WTC11 (cell line): ENCODE data around the gene ZNF367.

Source experiments
- CTCF ChIP-seq: fragments of 200-600 bp; IDR thresholded peaks from 2 replicates; pipeline ENCODE4 v1.8.0; 2022; ENCODE audit warnings: antibody characterized with exemption
- JUN ChIP-seq: sonication (generic); formaldehyde crosslinking; IDR thresholded peaks from 2 replicates; pipeline ENCODE4 v1.8.0; 2023; ENCODE audit warnings: mild to moderate bottlenecking, missing genetic modification reagents
- PREB ChIP-seq: sonication (generic); formaldehyde crosslinking; IDR thresholded peaks from 2 replicates; pipeline ENCODE4 v1.8.1; 2022; ENCODE audit warnings: mild to moderate bottlenecking, missing genetic modification reagents, moderate library complexity, borderline replicate concordance
- TCF7 ChIP-seq: sonication (generic); formaldehyde crosslinking; IDR thresholded peaks from 2 replicates; pipeline ENCODE4 v1.8.0; 2022; ENCODE audit warnings: mild to moderate bottlenecking, low read depth, missing genetic modification reagents, moderate library complexity
- TEAD4 ChIP-seq: sonication (generic); formaldehyde crosslinking; IDR thresholded peaks from 2 replicates; pipeline ENCODE4 v1.8.0; 2022; ENCODE audit warnings: mild to moderate bottlenecking, missing genetic modification reagents
- USF1 ChIP-seq: sonication (generic); formaldehyde crosslinking; IDR thresholded peaks from 2 replicates; pipeline ENCODE4 v1.8.0; 2022; ENCODE audit warnings: mild to moderate bottlenecking, missing genetic modification reagents
- ZNF138 ChIP-seq: sonication (generic); formaldehyde crosslinking; conservative IDR thresholded peaks from 2 replicates; pipeline ENCODE4 v1.8.1; 2022; ENCODE audit warnings: mild to moderate bottlenecking, moderate library complexity, missing genetic modification reagents
- ZNF281 ChIP-seq: sonication (generic); formaldehyde crosslinking; IDR thresholded peaks from 2 replicates; pipeline ENCODE4 v1.8.0; 2023; ENCODE audit warnings: mild to moderate bottlenecking, missing genetic modification reagents
- TF ChIP-seq, protein P1 (sequence below): sonication (generic); formaldehyde crosslinking; IDR thresholded peaks from 2 replicates; pipeline ENCODE4 v1.8.1; 2022; ENCODE audit warnings: missing genetic modification reagents, borderline replicate concordance
- TF ChIP-seq, protein P2 (sequence below): sonication (generic); formaldehyde crosslinking; IDR thresholded peaks from 2 replicates; pipeline ENCODE4 v1.8.0; 2022; ENCODE audit warnings: mild to moderate bottlenecking, missing genetic modification reagents
- TF ChIP-seq, protein P3 (sequence below): sonication (generic); formaldehyde crosslinking; IDR thresholded peaks from 2 replicates; pipeline ENCODE4 v1.8.1; 2023; ENCODE audit warnings: mild to moderate bottlenecking, missing genetic modification reagents, moderate library complexity

GRCh38 chr9:96395964-96396363 lies 22.2 kb downstream of the ZNF367 start:
- TF ChIP-seq CTCF (no peak), TEAD4 (no peak), PREB (CRISPR knock-in tag) (no peak), ZNF281 (CRISPR knock-in tag) (no peak), USF1 (CRISPR knock-in tag) (no peak), JUN (CRISPR knock-in tag) (no peak), TCF7 (no peak), ZNF138 (no peak)
- TF ChIP-seq, protein P1, sequence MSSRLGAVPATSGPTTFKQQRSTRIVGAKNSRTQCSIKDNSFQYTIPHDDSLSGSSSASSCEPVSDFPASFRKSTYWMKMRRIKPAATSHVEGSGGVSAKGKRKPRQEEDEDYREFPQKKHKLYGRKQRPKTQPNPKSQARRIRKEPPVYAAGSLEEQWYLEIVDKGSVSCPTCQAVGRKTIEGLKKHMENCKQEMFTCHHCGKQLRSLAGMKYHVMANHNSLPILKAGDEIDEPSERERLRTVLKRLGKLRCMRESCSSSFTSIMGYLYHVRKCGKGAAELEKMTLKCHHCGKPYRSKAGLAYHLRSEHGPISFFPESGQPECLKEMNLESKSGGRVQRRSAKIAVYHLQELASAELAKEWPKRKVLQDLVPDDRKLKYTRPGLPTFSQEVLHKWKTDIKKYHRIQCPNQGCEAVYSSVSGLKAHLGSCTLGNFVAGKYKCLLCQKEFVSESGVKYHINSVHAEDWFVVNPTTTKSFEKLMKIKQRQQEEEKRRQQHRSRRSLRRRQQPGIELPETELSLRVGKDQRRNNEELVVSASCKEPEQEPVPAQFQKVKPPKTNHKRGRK (CRISPR knock-in tag) = no peak
- TF ChIP-seq, protein P2, sequence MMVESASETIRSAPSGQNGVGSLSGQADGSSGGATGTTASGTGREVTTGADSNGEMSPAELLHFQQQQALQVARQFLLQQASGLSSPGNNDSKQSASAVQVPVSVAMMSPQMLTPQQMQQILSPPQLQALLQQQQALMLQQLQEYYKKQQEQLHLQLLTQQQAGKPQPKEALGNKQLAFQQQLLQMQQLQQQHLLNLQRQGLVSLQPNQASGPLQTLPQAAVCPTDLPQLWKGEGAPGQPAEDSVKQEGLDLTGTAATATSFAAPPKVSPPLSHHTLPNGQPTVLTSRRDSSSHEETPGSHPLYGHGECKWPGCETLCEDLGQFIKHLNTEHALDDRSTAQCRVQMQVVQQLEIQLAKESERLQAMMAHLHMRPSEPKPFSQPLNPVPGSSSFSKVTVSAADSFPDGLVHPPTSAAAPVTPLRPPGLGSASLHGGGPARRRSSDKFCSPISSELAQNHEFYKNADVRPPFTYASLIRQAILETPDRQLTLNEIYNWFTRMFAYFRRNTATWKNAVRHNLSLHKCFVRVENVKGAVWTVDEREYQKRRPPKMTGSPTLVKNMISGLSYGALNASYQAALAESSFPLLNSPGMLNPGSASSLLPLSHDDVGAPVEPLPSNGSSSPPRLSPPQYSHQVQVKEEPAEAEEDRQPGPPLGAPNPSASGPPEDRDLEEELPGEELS (CRISPR knock-in tag) = no peak
- TF ChIP-seq, protein P3, sequence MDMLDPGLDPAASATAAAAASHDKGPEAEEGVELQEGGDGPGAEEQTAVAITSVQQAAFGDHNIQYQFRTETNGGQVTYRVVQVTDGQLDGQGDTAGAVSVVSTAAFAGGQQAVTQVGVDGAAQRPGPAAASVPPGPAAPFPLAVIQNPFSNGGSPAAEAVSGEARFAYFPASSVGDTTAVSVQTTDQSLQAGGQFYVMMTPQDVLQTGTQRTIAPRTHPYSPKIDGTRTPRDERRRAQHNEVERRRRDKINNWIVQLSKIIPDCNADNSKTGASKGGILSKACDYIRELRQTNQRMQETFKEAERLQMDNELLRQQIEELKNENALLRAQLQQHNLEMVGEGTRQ = peak; percentile 25; the same call in 1 of the 2 replicates
